ENCODE measurements around the gene GSG1.

DNA sequence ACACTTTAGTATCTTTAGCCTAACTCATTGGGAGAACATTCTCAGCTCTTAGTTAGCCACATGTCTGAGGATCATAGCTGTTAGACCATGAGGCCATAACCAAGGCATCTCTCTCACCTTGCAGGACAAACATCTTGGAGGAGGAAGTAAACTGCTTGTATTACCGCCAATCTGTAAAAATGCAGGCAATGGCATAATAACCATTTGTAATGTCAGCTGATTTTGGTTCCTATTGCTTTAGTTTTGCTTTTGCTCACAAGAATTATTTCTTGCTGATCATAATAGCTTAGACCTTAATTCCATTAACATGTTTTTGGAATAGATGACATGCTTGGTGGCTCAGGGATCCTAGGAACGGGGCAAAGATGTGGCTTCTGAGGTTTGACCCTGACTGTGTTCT lies 16.4 kb upstream of the GSG1 start:
- no peak for TF ChIP-seq CTCF (IDR thresholded peaks at IDR 0.05)
- no peak for TF ChIP-seq POLR2A (IDR thresholded peaks at IDR 0.05)

All from heart left ventricle (tissue), 13 donors.